H7 (cell line): ENCODE results near the gene AKT2. TPM values are rescaled to one million over a fixed set of nuclear protein-coding genes. Genes with fewer than 3 reads are reported as not detected.

ENCODE experiments used
- DNase-seq: peaks from one replicate; pipeline ENCODE4 v3.0.0; 2012
- H3K27me3 ChIP-seq: 2 replicates; pipeline ENCODE4 v1.6.0; 2011; ENCODE audit warnings: mild to moderate bottlenecking, low read length; ENCODE audit not compliant: control insufficient read depth, insufficient read depth
- H3K36me3 ChIP-seq: replicated peaks from 2 replicates; pipeline ENCODE4 v1.5.1; 2011; ENCODE audit warnings: low read length; ENCODE audit not compliant: control insufficient read depth, insufficient read depth
- H3K4me3 ChIP-seq: 2 replicates; pipeline ENCODE4 v1.5.1; 2011; ENCODE audit warnings: low read depth, mild to moderate bottlenecking, control low read depth, low read length, moderate library complexity; ENCODE audit not compliant: insufficient read depth
- total RNA-seq: library from RNA; depleted of rRNA; stranded (reverse); fragments of >200 nt; shearing (Covaris generic); gene quantifications from 2 replicates; pipeline ENCODE4 v1.2.3, GENCODE V29; 2014

The AKT2 gene
- total RNA-seq, 1 experiment from 2014 or later = 126 TPM

- DNase-seq = no peak
- Histone ChIP-seq H3K36me3 (peaks cover 6% of the 10 kb centered on the region), H3K4me3 (no peak overlapping the region), H3K27me3 (no peaks in the 10 kb centered on the region)
Measured at GRCh38 chr19:40244579-40245317, 40.4 kb downstream of the AKT2 start.

GRCh38 chr19:40243181-40243580, 42.0 kb downstream of the AKT2 start:
- DNase-seq = no peak

GRCh38 chr19:40242480-40242879, 42.7 kb downstream of the AKT2 start:
- no peak for DNase-seq

More at GRCh38 chr19:40243181-40243580, 42.0 kb downstream of the AKT2 start:
- peaks cover 9% of the 10 kb centered on the region for H3K36me3 ChIP-seq
- H3K27me3 ChIP-seq = no peaks in the 10 kb centered on the region
- no peak overlapping the region for H3K4me3 ChIP-seq

GRCh38 chr19:40241809-40242384, 43.2 kb downstream of the AKT2 start:
- Histone ChIP-seq H3K4me3 (no peak overlapping the region), H3K27me3 (no peaks in the 10 kb centered on the region), H3K36me3 (peaks cover 9% of the 10 kb centered on the region)
- no peak for DNase-seq

More at GRCh38 chr19:40242480-40242879, 42.7 kb downstream of the AKT2 start:
- Histone ChIP-seq H3K27me3 (no peaks in the 10 kb centered on the region), H3K36me3 (peaks cover 9% of the 10 kb centered on the region), H3K4me3 (no peak overlapping the region)

GRCh38 chr19:40241125-40241808, 43.9 kb downstream of the AKT2 start:
- peaks cover 9% of the 10 kb centered on the region for H3K36me3 ChIP-seq
- H3K4me3 ChIP-seq = no peak overlapping the region

GRCh38 chr19:40240332-40240731, 44.8 kb downstream of the AKT2 start:
- H3K4me3 ChIP-seq = no peak overlapping the region
- no peaks in the 10 kb centered on the region for H3K27me3 ChIP-seq
- H3K36me3 ChIP-seq = peaks cover 11% of the 10 kb centered on the region
- no peak for DNase-seq

More at GRCh38 chr19:40241125-40241808, 43.9 kb downstream of the AKT2 start:
- H3K27me3 ChIP-seq = no peaks in the 10 kb centered on the region
- no peak for DNase-seq

- no peak overlapping the region for H3K4me3 ChIP-seq
- no peak for DNase-seq
- H3K36me3 ChIP-seq = peaks cover 13% of the 10 kb centered on the region
- H3K27me3 ChIP-seq = no peaks in the 10 kb centered on the region
Measured at GRCh38 chr19:40239415-40240226, 45.5 kb downstream of the AKT2 start.

GRCh38 chr19:40238775-40239174, 46.4 kb downstream of the AKT2 start:
- H3K27me3 ChIP-seq = no peaks in the 10 kb centered on the region
- H3K36me3 ChIP-seq = peaks cover 13% of the 10 kb centered on the region
- no peak overlapping the region for H3K4me3 ChIP-seq
- DNase-seq = no peak

GRCh38 chr19:40237791-40238190, 47.4 kb downstream of the AKT2 start:
- H3K36me3 ChIP-seq = peaks cover 13% of the 10 kb centered on the region
- no peaks in the 10 kb centered on the region for H3K27me3 ChIP-seq
- H3K4me3 ChIP-seq = no peak overlapping the region
- no peak for DNase-seq

GRCh38 chr19:40236366-40236765, 48.8 kb downstream of the AKT2 start:
- no peaks in the 10 kb centered on the region for H3K27me3 ChIP-seq
- DNase-seq = no peak
- peaks cover 13% of the 10 kb centered on the region for H3K36me3 ChIP-seq
- no peak overlapping the region for H3K4me3 ChIP-seq

- Histone ChIP-seq H3K27me3 (no peaks in the 10 kb centered on the region), H3K4me3 (no peak overlapping the region), H3K36me3 (peaks cover 13% of the 10 kb centered on the region)
- no peak for DNase-seq
Measured at GRCh38 chr19:40236026-40236355, 49.2 kb downstream of the AKT2 start.

GRCh38 chr19:40235238-40236025, 49.7 kb downstream of the AKT2 start:
- peak; percentile 92 for DNase-seq
- Histone ChIP-seq H3K27me3 (no peaks in the 10 kb centered on the region), H3K4me3 (no peak overlapping the region), H3K36me3 (peaks cover 13% of the 10 kb centered on the region)

- DNase-seq = no peak
- H3K27me3 ChIP-seq = no peaks in the 10 kb centered on the region
- no peak overlapping the region for H3K4me3 ChIP-seq
- H3K36me3 ChIP-seq = peaks cover 8% of the 10 kb centered on the region
Measured at GRCh38 chr19:40234429-40235237, 50.5 kb downstream of the AKT2 start.
